Inflammatory macrophage treated with lipopolysaccharide for 1 hour (primary cell): ENCODE measurements around the gene GRIN2A.

Experiments
- DNase-seq, 2 donors: peaks; one replicate each; pipeline ENCODE4 v3.0.0-alpha.2; 2020 to 2022

GRIN2A gene

GRCh38 chr16:9736547-9736946 lies 445.7 kb downstream of the GRIN2A start:
- DNase-seq: no peak

DNA sequence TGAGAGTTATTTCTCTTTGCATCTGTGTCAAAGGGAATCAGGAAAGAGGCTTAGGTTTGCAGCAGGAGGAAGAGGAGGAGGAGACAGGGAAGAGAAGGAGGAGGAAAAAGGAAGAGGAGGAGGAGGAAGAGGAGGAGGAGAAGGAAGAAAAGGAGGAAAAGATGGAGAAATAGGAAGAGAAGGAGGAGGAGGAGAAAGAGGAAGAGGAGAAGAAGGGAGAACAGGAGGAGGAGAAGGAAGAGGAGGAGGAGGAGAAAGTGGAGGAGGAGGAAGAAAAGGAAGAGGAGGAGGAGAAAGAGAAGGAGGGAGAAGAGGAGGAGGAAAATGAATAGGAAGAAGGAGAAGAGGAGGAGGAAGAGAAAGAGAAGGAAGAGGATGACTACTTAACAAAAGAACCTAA lies 459.1 kb downstream of the GRIN2A start:
- no peak for DNase-seq

- DNase-seq: no peak
Observed at GRCh38 chr16:9713907-9714306, 468.3 kb downstream of the GRIN2A start.

- no peak for DNase-seq
Observed at GRCh38 chr16:9713156-9713555, 469.1 kb downstream of the GRIN2A start.

DNA sequence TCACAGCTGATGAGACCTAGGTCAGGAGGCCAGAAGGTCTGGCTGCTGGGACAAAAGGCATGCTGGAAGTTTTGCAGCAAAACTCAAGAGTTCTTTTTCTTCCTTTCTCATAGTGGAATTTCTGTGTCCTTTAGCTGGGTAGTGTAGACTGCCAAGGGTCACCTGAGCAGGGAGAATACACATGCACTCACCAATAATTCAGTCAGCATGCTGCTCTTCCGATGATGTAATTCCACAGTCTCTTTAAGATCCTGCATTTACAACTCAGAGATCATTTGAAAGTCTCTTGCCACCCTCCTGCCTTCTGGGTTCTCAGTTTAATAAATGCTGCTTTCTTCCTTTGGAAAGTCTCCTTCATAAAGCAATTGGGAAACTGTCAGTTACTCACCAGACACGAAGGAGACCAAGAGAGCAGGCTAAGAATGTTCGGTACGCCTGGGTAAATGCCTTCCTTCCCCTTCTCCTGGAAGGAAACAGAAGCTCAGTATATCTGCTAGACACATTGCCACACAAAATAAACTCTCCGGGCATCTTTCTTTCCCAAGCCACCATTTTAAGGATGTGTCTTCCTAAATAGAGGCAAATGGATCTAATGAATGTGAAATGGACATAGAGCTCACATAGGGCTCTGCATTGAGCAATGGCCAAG lies 473.1 kb downstream of the GRIN2A start:
- no peak for DNase-seq

DNA sequence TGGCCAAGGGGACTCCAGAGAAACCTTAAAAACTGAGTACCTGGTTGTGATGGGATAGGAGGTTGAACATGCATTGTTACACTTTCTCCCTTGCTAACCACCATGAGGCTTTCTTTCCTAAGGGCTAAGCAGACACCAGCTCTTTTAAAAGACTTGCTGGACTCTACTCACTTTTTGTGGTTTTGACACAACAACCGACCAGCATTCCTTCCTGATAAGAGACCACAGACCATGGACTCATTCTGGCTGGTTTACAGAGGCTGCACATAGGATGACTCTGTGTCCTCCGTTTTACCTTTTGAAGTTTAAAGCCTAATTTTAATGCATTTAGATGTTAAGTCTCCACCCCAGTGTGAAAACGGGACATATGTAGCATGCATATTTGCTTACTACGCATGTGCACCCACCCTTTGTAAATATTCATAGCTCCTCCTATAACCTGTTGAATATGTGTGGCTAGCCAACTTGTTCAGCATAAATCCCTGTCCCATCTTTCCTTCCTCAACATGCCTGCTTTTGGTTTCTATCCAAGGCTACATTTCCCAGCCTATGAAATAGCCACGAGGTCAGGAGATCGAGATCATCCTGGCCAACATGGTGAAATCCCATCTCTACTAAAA lies 475.9 kb downstream of the GRIN2A start:
- DNase-seq: no peak

GRCh38 chr16:9703731-9704130 lies 478.5 kb downstream of the GRIN2A start:
- DNase-seq: no peak
